Omental fat pad (tissue), 4 donors: ENCODE results near the gene PRR14. TPM values are rescaled to one million over a fixed set of nuclear protein-coding genes. Genes with fewer than 3 reads are reported as not detected.
"Not testable (repeated sequence)": the region's sequence is repeated elsewhere in the genome, so short reads cannot be mapped to it uniquely, and the experiment has no call there.

Experiments
- ATAC-seq: fragments of 150-250 bp; one replicate; pipeline ENCODE4 v1.9.1; 2016; ENCODE audit warnings: mild to moderate bottlenecking, moderate library complexity; ENCODE audit not compliant: low FRiP score
- DNase-seq: peaks from one replicate; pipeline ENCODE4 v3.0.0-alpha.2; 2019; ENCODE audit warnings: low spot score
- CTCF ChIP-seq, 3 donors: fragments of 450-650 bp; IDR thresholded peaks; one replicate each; pipeline ENCODE4 v1.5.1; 2016 to 2017; ENCODE audit warnings: antibody characterized with exemption in 3 of 3, mild to moderate bottlenecking in 3 of 3, moderate library complexity in 2 of 3
- total RNA-seq, 4 donors: library from RNA; depleted of rRNA; stranded (reverse); fragments of >200 nt; gene quantifications; one replicate each; pipeline ENCODE4 v1.1.0, GENCODE V29; 2016

PRR14 gene
- total RNA-seq, 4 donors from 2014 or later: 12.7 to 50.4 (median 17.6) TPM

GRCh38 chr16:30633526-30633925 is 17.2 kb upstream of the PRR14 start:
- ATAC-seq: no peak
- no peak for TF ChIP-seq CTCF (IDR thresholded peaks at IDR 0.05)
- DNase-seq: no peak

- DNase-seq (no peak), ATAC-seq (no peak)
- no peak for TF ChIP-seq CTCF (IDR thresholded peaks at IDR 0.05)
Measured at GRCh38 chr16:30636599-30636998, 14.2 kb upstream of the PRR14 start.

- not testable (repeated sequence) for DNase-seq, ATAC-seq
Measured at GRCh38 chr16:30637139-30637538, 13.6 kb upstream of the PRR14 start.

- no peak for TF ChIP-seq CTCF (IDR thresholded peaks at IDR 0.05)
- ATAC-seq (no peak), DNase-seq (no peak)
Measured at GRCh38 chr16:30637944-30638343, 12.8 kb upstream of the PRR14 start.

- DNase-seq (no peak), ATAC-seq (no peak)
- TF ChIP-seq CTCF (IDR thresholded peaks at IDR 0.05): no peak
Measured at GRCh38 chr16:30641378-30641982, 9.3 kb upstream of the PRR14 start.

- no peak for TF ChIP-seq CTCF (IDR thresholded peaks at IDR 0.05)
Measured at GRCh38 chr16:30644334-30644830, 6.4 kb upstream of the PRR14 start.

GRCh38 chr16:30645727-30646126 is 5.0 kb upstream of the PRR14 start:
- TF ChIP-seq CTCF (IDR thresholded peaks at IDR 0.05): no peak
- ATAC-seq: no peak
- DNase-seq: no peak

More at GRCh38 chr16:30644334-30644830, 6.4 kb upstream of the PRR14 start:
- ATAC-seq: no peak
- DNase-seq: no peak
